Osteocyte (in vitro differentiated cells): ENCODE measurements around the gene SGO2. TPM values are rescaled to one million over a fixed set of nuclear protein-coding genes. Genes with fewer than 3 reads are reported as not detected.

Experiments
- DNase-seq: peaks from one replicate; pipeline ENCODE4 v3.0.0; 2021; ENCODE audit warnings: mixed read lengths; ENCODE audit not compliant: unreplicated experiment; ENCODE audit errors: extremely low spot score
- H3K27ac Mint-ChIP-seq: one replicate; pipeline ENCODE4 v1.8.0; 2021; ENCODE audit warnings: mild to moderate bottlenecking, mixed read lengths; ENCODE audit not compliant: unreplicated experiment
- H3K27me3 Mint-ChIP-seq: one replicate; pipeline ENCODE4 v1.8.0; 2021; ENCODE audit warnings: mixed read lengths; ENCODE audit not compliant: unreplicated experiment
- H3K36me3 Mint-ChIP-seq: one replicate; pipeline ENCODE4 v1.8.0; 2021; ENCODE audit warnings: mixed read lengths; ENCODE audit not compliant: unreplicated experiment
- H3K4me1 Mint-ChIP-seq: one replicate; pipeline ENCODE4 v1.8.0; 2021; ENCODE audit warnings: mixed read lengths; ENCODE audit not compliant: unreplicated experiment
- H3K4me3 Mint-ChIP-seq: one replicate; pipeline ENCODE4 v1.8.0; 2021; ENCODE audit warnings: mild to moderate bottlenecking, moderate library complexity, mixed read lengths; ENCODE audit not compliant: unreplicated experiment
- H3K9me3 Mint-ChIP-seq: one replicate; pipeline ENCODE4 v1.8.0; 2021; ENCODE audit warnings: mixed read lengths; ENCODE audit not compliant: unreplicated experiment
- CTCF ChIP-seq: fragments of 200-600 bp; sonication (generic); IDR thresholded peaks from 2 replicates; pipeline ENCODE4 v1.5.0; 2021; ENCODE audit warnings: antibody characterized with exemption, mild to moderate bottlenecking, moderate library complexity
- total RNA-seq: library from RNA; stranded (reverse); gene quantifications from 2 replicates; pipeline ENCODE4 v1.2.1, GENCODE V29; 2021

The SGO2 gene
- total RNA-seq, 1 donor from 2014 or later = 5.2 TPM

GRCh38 chr2:200622106-200622505, 96.1 kb downstream of the SGO2 start:
- H3K4me1 Mint-ChIP-seq = peaks cover 48% of the 10 kb centered on the region
- H3K9me3 Mint-ChIP-seq = no peaks in the 10 kb centered on the region
- H3K27me3 Mint-ChIP-seq = no peaks in the 10 kb centered on the region
- DNase-seq = no peak
- no peak overlapping the region for H3K4me3 Mint-ChIP-seq
- no peak for TF ChIP-seq CTCF
- H3K27ac Mint-ChIP-seq = no peak overlapping the region
- no peaks in the 10 kb centered on the region for H3K36me3 Mint-ChIP-seq

- no peak for DNase-seq
- peak overlapping the region; percentile 77 for H3K27ac Mint-ChIP-seq
- H3K36me3 Mint-ChIP-seq = no peaks in the 10 kb centered on the region
- H3K9me3 Mint-ChIP-seq = no peaks in the 10 kb centered on the region
- H3K27me3 Mint-ChIP-seq = no peaks in the 10 kb centered on the region
- H3K4me3 Mint-ChIP-seq = no peak overlapping the region
- no peak for TF ChIP-seq CTCF
- H3K4me1 Mint-ChIP-seq = peaks cover 51% of the 10 kb centered on the region
Observed at GRCh38 chr2:200624026-200624425, 98.0 kb downstream of the SGO2 start.

- no peak for DNase-seq
- H3K9me3 Mint-ChIP-seq = no peaks in the 10 kb centered on the region
- H3K4me3 Mint-ChIP-seq = no peak overlapping the region
- no peak for TF ChIP-seq CTCF
- H3K27ac Mint-ChIP-seq = peak overlapping the region; percentile 77
- no peaks in the 10 kb centered on the region for H3K27me3 Mint-ChIP-seq
- no peaks in the 10 kb centered on the region for H3K36me3 Mint-ChIP-seq
- H3K4me1 Mint-ChIP-seq = peaks cover 46% of the 10 kb centered on the region
Observed at GRCh38 chr2:200624658-200625057, 98.7 kb downstream of the SGO2 start.

- DNase-seq = no peak
- Mint-ChIP-seq H3K9me3 (no peaks in the 10 kb centered on the region), H3K4me3 (no peak overlapping the region), H3K27ac (peak overlapping the region; percentile 2), H3K36me3 (no peaks in the 10 kb centered on the region), H3K4me1 (peaks cover 46% of the 10 kb centered on the region), H3K27me3 (no peaks in the 10 kb centered on the region)
- TF ChIP-seq CTCF = no peak
Observed at GRCh38 chr2:200625282-200625681, 99.3 kb downstream of the SGO2 start.

- Mint-ChIP-seq H3K9me3 (no peaks in the 10 kb centered on the region), H3K4me1 (peaks cover 46% of the 10 kb centered on the region), H3K27me3 (no peaks in the 10 kb centered on the region), H3K36me3 (no peaks in the 10 kb centered on the region), H3K27ac (peak overlapping the region; percentile 2), H3K4me3 (no peak overlapping the region)
- DNase-seq = no peak
- no peak for TF ChIP-seq CTCF
Observed at GRCh38 chr2:200625958-200626363, 100.0 kb downstream of the SGO2 start.
